PC-9 (cell line): ENCODE measurements around the gene KDM4C.

Source experiments
- CTCF ChIP-seq: fragments of 200-600 bp; sonication (generic); conservative IDR thresholded peaks from 2 replicates; pipeline ENCODE4 v1.6.1; 2017; ENCODE audit warnings: mixed run types, antibody characterized with exemption, mild to moderate bottlenecking, moderate library complexity
- EZH2 ChIP-seq: fragments of 200-600 bp; sonication (generic); IDR thresholded peaks from 2 replicates; pipeline ENCODE4 v1.8.0; 2017; ENCODE audit warnings: antibody characterized with exemption, low read depth

- TF ChIP-seq CTCF (no peak), EZH2 (no peak)
Observed at GRCh38 chr9:6822696-6823095, 64.9 kb downstream of the KDM4C start.
